Femur (tissue), 1 donor: ENCODE data around the gene CD1C.
"Not testable (repeated sequence)": the region's sequence is repeated elsewhere in the genome, so short reads cannot be mapped to it uniquely, and the experiment has no call there.

Experiments
- DNase-seq: peaks from one replicate; pipeline ENCODE4 v3.0.0-alpha.2; 2017

The CD1C gene

DNA sequence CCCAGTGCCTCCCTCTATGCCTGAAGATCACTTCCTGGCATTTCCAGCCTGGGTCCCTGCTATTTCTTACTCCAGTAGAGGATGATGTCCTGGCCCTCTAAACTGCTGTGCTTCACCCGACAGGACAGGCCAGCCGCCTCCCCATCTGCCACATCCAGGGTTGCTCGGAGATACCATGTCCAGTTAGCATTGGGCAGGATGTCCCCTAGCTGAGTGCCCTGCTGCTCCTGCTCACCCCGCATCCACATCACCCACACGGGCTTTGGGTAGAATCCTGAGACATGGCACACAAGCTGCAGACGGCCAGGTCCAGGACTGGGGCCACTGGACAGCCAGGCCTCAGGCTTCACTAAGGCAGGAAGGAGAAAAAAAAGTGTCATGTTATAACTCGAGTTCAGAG, 39.6 kb downstream of the CD1C start:
- no peak for DNase-seq

- no peak for DNase-seq
These were observed 40.0 kb downstream of the CD1C start for GRCh38 chr1:158329733-158330132.

- no peak for DNase-seq
These were observed 40.8 kb downstream of the CD1C start for GRCh38 chr1:158330391-158331105.

DNA sequence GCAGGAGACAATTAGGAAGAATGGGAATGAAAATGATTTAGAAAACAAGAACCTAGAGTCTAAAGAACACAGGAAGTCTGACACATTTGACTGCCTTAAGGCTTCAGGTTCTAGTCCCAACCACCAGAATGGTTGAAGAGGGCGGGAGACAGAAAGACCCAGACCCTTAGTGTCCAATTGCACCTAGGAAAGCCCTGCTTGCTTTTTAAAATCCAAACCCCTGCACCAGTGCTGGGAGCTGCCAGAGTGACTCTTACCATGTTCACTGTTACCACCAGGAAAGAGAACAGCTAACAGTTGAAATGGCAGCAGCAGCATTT, 41.3 kb downstream of the CD1C start:
- DNase-seq: no peak

DNA sequence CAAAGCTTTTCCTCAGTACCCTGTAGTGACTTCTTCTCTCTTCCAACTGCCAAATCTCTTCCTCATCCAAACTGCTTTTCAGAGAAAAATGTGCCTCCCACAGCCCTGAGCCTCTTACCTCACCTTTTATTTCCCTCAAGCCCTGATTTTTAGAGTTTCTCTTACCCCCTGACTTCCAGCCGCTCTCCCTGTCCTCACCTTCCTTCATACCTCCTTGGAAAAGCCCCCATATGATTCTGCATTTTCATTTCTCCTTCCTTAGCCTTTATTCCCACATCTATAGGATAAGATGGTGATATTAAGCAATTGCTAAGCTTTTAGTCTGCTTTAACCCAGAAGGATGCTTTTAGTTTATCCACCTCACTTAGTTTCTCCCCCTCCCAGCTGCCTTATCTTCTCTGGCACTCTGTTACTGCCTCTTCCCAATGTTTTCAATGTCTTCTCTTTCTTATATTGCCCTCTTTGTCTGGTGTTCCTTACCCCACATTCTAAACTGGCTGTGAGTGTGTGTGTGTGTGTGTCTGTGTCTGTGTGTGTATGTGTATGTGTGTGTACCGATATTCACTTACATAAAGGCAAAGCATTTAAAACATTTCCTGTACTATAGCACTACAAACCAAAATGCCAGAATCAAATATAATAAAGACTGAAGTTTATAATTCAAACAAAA, 41.9 kb downstream of the CD1C start, which contains the start of gene CD1B:
Gene CD1B, minus strand, starts transcription at position 51 of the 670 bp plus-strand sequence. CDS start 108 bp downstream, outside the sequence.
- no peak for DNase-seq

GRCh38 chr1:158333405-158334155, 43.9 kb downstream of the CD1C start:
- no peak for DNase-seq

GRCh38 chr1:158334526-158335212, 44.9 kb downstream of the CD1C start:
- no peak for DNase-seq

- DNase-seq: no peak
These were observed 45.5 kb downstream of the CD1C start for GRCh38 chr1:158335213-158335532.

DNA sequence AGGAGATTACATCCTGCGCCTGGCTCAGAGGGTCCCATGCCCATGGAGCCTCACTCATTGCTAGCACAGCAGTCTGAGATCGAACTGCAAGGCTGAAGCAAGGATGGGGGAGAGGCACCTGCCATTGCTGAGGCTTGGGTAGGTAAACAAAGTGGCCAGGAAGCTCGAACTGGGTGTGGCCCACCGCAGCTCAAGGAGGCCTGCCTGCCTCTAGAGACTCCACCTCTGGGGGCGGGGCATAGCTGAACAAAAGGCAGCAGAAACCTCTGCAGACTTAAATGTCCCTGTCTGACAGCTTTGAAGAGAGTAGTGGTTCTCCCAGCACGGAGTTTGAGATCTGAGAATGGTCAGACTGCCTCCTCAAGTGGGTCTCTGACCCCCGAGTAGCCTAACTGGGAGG, 46.7 kb downstream of the CD1C start:
- not testable (repeated sequence) for DNase-seq
